GM12873 (cell line): ENCODE results near the gene SGPL1.

Experiments
- TF ChIP-seq, protein P1 (sequence below): IDR thresholded peaks from 2 replicates; pipeline ENCODE4 v1.5.1; 2012; ENCODE audit warnings: low read depth, mild to moderate bottlenecking, moderate library complexity, low read length, control low read depth; ENCODE audit not compliant: insufficient read depth; ENCODE audit errors: missing control alignments

SGPL1 gene, protein sequence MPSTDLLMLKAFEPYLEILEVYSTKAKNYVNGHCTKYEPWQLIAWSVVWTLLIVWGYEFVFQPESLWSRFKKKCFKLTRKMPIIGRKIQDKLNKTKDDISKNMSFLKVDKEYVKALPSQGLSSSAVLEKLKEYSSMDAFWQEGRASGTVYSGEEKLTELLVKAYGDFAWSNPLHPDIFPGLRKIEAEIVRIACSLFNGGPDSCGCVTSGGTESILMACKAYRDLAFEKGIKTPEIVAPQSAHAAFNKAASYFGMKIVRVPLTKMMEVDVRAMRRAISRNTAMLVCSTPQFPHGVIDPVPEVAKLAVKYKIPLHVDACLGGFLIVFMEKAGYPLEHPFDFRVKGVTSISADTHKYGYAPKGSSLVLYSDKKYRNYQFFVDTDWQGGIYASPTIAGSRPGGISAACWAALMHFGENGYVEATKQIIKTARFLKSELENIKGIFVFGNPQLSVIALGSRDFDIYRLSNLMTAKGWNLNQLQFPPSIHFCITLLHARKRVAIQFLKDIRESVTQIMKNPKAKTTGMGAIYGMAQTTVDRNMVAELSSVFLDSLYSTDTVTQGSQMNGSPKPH

DNA sequence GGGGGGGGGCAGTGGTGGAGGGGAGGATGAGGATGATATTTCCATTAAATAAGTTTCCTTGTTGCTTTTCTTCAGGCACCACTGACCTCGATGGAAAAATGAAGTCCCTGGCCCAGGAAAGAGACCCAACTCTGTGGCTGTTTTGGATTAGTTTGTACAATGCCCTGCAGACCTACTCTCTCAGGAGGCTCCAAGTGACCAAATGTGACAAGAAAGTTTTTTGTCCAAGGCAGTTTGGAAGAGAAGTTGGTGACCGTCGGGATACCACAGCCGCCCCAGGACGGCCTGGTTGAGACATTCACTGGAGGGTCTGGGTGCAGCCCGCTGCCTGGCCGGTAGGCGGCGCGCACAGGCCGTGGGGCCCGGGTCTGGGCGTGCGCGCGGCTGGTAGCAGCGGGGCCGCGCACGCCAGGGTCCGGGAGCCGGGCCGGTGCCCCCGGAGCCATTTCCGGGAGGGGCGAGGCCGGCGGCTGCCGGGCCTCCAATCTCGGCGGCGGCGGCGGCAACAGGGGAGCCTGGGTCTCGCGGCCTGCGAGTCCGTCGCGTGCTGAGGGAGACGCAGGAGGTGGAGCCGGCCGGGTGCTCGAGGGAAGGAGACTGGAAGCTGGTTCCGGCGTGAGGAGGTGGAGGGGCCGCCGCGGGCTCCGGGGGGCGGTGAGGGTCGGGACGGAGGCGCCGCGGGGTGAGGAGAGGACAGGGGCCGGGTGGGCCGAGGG is at the start of gene SGPL1:
TSS of gene SGPL1 (plus strand) at position 445 of the 716 bp plus-strand sequence. CDS start 906 bp downstream, outside the sequence.
- TF ChIP-seq, protein P1, sequence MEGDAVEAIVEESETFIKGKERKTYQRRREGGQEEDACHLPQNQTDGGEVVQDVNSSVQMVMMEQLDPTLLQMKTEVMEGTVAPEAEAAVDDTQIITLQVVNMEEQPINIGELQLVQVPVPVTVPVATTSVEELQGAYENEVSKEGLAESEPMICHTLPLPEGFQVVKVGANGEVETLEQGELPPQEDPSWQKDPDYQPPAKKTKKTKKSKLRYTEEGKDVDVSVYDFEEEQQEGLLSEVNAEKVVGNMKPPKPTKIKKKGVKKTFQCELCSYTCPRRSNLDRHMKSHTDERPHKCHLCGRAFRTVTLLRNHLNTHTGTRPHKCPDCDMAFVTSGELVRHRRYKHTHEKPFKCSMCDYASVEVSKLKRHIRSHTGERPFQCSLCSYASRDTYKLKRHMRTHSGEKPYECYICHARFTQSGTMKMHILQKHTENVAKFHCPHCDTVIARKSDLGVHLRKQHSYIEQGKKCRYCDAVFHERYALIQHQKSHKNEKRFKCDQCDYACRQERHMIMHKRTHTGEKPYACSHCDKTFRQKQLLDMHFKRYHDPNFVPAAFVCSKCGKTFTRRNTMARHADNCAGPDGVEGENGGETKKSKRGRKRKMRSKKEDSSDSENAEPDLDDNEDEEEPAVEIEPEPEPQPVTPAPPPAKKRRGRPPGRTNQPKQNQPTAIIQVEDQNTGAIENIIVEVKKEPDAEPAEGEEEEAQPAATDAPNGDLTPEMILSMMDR: peak; percentile 94

DNA sequence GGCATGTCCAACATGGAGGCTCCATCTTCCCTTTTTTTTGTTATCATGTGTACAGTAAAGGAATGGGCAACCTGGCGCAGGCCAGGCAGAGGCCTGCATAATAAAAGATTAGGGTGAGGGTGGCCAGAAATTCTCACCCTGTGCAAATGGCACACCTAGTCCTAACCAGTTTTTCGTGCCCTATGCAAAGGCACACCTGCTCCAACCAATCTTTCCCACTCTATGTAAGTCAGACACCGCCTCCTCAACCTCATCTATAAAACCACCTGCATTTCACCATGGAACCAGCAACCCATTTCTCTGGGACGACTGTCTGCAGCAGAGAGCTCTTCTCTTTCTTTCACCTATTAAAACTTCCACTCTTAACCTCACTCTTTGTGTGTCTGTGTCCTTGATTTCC is 46.6 kb upstream of the SGPL1 start:
- TF ChIP-seq, protein P1: no peak

DNA sequence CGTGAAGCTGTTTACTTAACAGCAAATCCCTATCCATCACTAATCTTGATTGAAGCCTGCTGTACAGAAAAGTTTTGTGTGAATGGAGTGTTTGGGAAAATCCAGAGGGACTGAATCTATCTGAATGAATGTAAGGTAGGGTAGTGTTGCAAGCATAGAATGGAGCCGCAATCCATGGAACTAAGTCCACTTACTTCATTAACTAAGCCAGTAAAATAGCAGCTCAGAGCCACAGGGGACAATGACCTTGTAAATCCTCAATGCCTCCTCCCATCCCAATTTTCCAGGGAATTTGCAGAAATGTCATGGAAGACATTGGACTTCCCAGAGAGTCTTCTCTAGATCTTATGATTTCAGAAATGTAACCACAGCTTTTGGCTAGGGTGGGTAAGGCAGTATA is 45.7 kb upstream of the SGPL1 start:
- TF ChIP-seq, protein P1: no peak

DNA sequence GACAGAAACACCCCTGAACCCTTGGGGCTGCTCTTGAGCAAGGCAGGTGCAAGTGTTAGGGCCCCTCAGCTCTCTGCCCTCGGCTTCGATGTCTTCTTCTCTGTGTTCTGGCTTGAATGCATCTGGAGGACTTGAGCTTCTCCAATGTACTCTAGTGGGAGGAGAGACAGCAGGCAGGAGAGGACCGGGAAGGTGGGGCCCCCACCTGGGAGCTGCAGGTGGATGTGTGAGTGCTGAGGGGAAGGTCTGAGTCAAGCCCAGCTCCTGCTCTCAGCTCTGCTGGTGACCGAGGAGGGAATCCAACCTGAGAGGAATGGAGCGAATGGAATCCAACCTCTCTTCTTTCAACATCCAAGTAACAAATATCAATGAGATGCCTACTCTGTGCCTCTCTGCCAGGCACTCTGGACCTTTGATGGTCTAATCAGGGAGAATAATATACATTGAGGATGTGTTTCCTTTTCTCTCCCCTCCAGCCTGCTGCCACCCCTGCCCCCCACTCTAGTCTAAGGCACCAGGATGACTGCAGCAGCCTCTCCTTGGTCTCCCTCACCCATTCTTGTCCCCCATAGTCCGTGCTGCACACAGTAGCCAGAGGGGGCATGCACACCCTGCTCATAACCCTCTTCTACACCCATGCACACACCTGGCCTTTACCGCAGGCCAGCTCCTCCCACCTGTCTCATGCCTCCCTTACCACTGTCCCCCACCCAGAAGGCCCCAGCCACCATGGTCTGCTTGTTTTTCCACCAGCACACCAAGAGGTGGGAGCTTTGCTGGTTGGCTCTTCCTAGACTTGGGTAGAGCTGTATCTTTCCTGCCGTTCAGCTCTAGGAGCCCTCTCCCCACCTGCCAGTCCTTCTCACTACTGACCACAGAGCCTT is 44.2 kb upstream of the SGPL1 start:
- TF ChIP-seq, protein P1: no peak

DNA sequence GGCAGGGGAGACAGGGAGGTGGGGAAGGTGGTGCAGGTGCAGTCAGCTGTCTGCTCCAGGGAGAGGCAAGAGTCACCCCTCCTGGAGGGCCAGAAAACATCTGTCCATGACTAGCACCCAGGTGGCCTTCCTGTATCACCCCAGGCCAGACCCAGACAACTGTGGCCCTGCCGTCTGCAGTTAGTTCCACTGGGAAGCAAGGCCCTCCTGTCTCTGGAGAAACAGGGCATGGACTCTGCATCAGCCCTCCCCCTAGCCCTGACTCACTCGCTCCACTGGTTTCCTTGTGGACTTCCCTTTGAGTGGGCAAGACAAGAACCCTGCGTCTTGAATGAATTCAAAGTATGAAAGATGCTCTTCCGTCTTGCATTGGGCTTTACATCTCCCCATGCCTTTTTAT is 43.1 kb upstream of the SGPL1 start:
- TF ChIP-seq, protein P1: no peak

DNA sequence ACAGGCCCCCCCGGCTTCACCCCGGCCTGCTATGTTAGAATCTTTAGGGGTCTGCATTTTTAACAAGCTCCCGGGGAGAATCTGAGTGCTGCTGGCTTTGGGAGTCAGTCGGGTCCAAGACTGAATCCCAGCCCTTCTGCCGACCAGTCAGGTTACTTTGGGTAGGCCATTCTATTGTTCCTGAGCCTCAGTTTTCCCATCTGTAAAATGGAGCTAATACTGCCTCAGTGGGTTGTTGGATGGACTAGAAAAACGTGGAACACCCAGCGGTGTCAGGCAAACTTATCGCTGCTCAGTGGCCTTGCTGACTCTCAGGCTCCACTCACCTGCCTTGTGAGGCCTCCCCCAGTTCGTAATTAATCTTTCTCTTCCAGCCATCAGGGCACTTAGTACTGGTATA is 42.3 kb upstream of the SGPL1 start:
- TF ChIP-seq, protein P1: no peak
